K562 (cell line): Measurements from ENCODE around the gene LY6G6D. TPM values are rescaled to one million over a fixed set of nuclear protein-coding genes. Genes with fewer than 3 reads are reported as not detected.

Experiments used
- ATAC-seq: fragments of 200-7000 bp; cut with Tn5 transposase; 3 replicates; pipeline ENCODE4 v1.9.1; 2020; ENCODE audit warnings: moderate library complexity
- BruUV-seq: library from RNA; stranded (reverse); fragments of 400-500 nt; replicated peaks from 2 replicates; lab custom pipeline; 2021; lab: Mats Ljungman, UMichigan
- CTCF ChIA-PET: fragments of 300-600 bp; formaldehyde crosslinking; extraction: SDS; loops from one replicate; lab custom pipeline; 2021; ENCODE audit warnings: low intra/inter-chr PET ratio; lab: Yijun Ruan, JAX
- POLR2A ChIA-PET: fragments of 300-600, 350-650 bp; sonication (Branson Sonifier 250); formaldehyde crosslinking; extraction: SDS; loops from one replicate; lab custom pipeline; 2021; ENCODE audit warnings: antibody characterized with exemption, inconsistent platforms; lab: Yijun Ruan, JAX
- DNase-seq, 4 experiments: peaks; one replicate each; pipeline versions ENCODE4 v3.0.0 to v3.0.0-alpha.2; 2011 to 2018; ENCODE audit warnings: low spot score in 3 of 4, mixed read lengths in 3 of 4; ENCODE audit errors: extremely low read depth in 1 of 4
- FAIRE-seq: peaks from 2 replicates; lab custom pipeline; 2011; peaks lifted over from hg19 to GRCh38; lab: Jason Lieb, UNC
- H2AFZ ChIP-seq: 2 replicates; pipeline ENCODE4 v1.6.0; 2011; ENCODE audit warnings: low read depth, low read length, control low read depth, inconsistent platforms
- H3K27ac ChIP-seq: fragments of 200-600 bp; 3 replicates; pipeline ENCODE4 v1.8.0; 2011; ENCODE audit warnings: low read depth, mild to moderate bottlenecking, control low read depth, inconsistent platforms, low read length, moderate library complexity, mixed read lengths; ENCODE audit errors: extremely low read depth
- H3K27me3 ChIP-seq, 2 experiments: fragments of 300-600 bp in 1 of 2; 2 replicates in 1 of 2; 3 replicates in 1 of 2; pipeline versions ENCODE4 v1.6.0 to v1.8.0; 2011; ENCODE audit warnings: inconsistent platforms in 2 of 2, low read length in 2 of 2, mild to moderate bottlenecking in 1 of 2, mixed read lengths in 1 of 2, moderate library complexity in 1 of 2; ENCODE audit not compliant: control insufficient read depth in 2 of 2, insufficient read depth in 2 of 2
- H3K36me3 ChIP-seq: fragments of 300-600 bp; 3 replicates; pipeline ENCODE4 v1.8.0; 2011; ENCODE audit warnings: mild to moderate bottlenecking, low read length, inconsistent platforms; ENCODE audit not compliant: control insufficient read depth, insufficient read depth
- H3K4me1 ChIP-seq, 2 experiments: fragments of 200-600 bp in 1 of 2; replicated peaks in 1 of 2; 2 replicates in 1 of 2; 3 replicates in 1 of 2; pipeline versions ENCODE4 v1.5.1 to v1.8.0; 2011; ENCODE audit warnings: inconsistent platforms in 2 of 2, low read length in 2 of 2, mild to moderate bottlenecking in 1 of 2, mixed read lengths in 1 of 2, moderate library complexity in 1 of 2; ENCODE audit not compliant: control insufficient read depth in 2 of 2, insufficient read depth in 2 of 2
- H3K4me2 ChIP-seq: 2 replicates; pipeline ENCODE4 v1.6.1; 2011; ENCODE audit warnings: low read length, control low read depth, inconsistent platforms, mixed read lengths; ENCODE audit not compliant: insufficient read depth
- H3K4me3 ChIP-seq: fragments of 200-600 bp; sonication (generic), shearing (Covaris generic); 2 replicates; pipeline ENCODE4 v1.5.1; 2016; ENCODE audit warnings: control low read depth, inconsistent platforms
- H3K79me2 ChIP-seq: fragments of 200-600 bp; 3 replicates; pipeline ENCODE4 v1.8.0; 2011; ENCODE audit warnings: low read length, inconsistent platforms; ENCODE audit not compliant: control insufficient read depth, insufficient read depth
- H3K9ac ChIP-seq, 2 experiments: 2 replicates each; pipeline versions ENCODE4 v1.6.0 to v1.6.1; 2011; ENCODE audit warnings: low read depth in 2 of 2, low read length in 2 of 2, control low read depth in 1 of 2, inconsistent platforms in 1 of 2, mild to moderate bottlenecking in 1 of 2, mixed read lengths in 1 of 2; ENCODE audit not compliant: insufficient read depth in 1 of 2
- H3K9me1 ChIP-seq: one replicate; pipeline ENCODE4 v1.6.0; 2011; ENCODE audit warnings: inconsistent platforms, mild to moderate bottlenecking, low read length, moderate library complexity; ENCODE audit not compliant: control insufficient read depth, insufficient read depth
- H3K9me3 ChIP-seq: replicated peaks from 2 replicates; pipeline ENCODE4 v1.5.1; 2011; ENCODE audit warnings: low read depth, low read length, inconsistent platforms; ENCODE audit not compliant: control insufficient read depth, insufficient read depth
- H4K20me1 ChIP-seq: replicated peaks from 2 replicates; pipeline ENCODE4 v1.6.1; 2011; ENCODE audit warnings: low read length, inconsistent platforms, mixed read lengths; ENCODE audit not compliant: control insufficient read depth, insufficient read depth
- ARID2 ChIP-seq: fragments of 450-650 bp; IDR thresholded peaks from 2 replicates; pipeline ENCODE4 v1.6.1; 2017; ENCODE audit warnings: antibody characterized with exemption, mild to moderate bottlenecking
- DIDO1 ChIP-seq: fragments of 450-650 bp; IDR thresholded peaks from 2 replicates; pipeline ENCODE4 v1.6.1; 2016; ENCODE audit warnings: low read depth, missing biosample characterization, missing genetic modification characterization
- ESRRB ChIP-seq: fragments of 250-450 bp; sonication (Bioruptor Pico); IDR thresholded peaks from 2 replicates; pipeline ENCODE4 v1.5.0; 2020; ENCODE audit warnings: mild to moderate bottlenecking, moderate library complexity, borderline replicate concordance
- ETV5 ChIP-seq: sonication (generic); formaldehyde crosslinking; IDR thresholded peaks from 2 replicates; pipeline ENCODE4 v1.4.0; 2020; ENCODE audit warnings: low read depth, mild to moderate bottlenecking, missing genetic modification reagents
- GABPB1 ChIP-seq: sonication (generic); formaldehyde crosslinking; IDR thresholded peaks from 2 replicates; pipeline ENCODE4 v1.8.0; 2022; ENCODE audit warnings: mild to moderate bottlenecking, missing genetic modification reagents
- MED1 ChIP-seq: sonication (generic); formaldehyde crosslinking; IDR thresholded peaks from 2 replicates; pipeline ENCODE4 v1.8.1; 2023; ENCODE audit warnings: missing genetic modification reagents, borderline replicate concordance
- TOE1 ChIP-seq, 2 experiments: fragments of 450-650 bp in 1 of 2; sonication (generic) in 1 of 2; formaldehyde crosslinking in 1 of 2; IDR thresholded peaks; 2 replicates each; pipeline versions ENCODE4 v1.7.1 to v1.8.0; 2016 to 2022; ENCODE audit warnings: borderline replicate concordance in 2 of 2, mild to moderate bottlenecking in 2 of 2, antibody characterized with exemption in 1 of 2, inconsistent platforms in 1 of 2, low read depth in 1 of 2, missing genetic modification reagents in 1 of 2, moderate library complexity in 1 of 2
- U2AF2 ChIP-seq: fragments of 200-400 bp; formaldehyde crosslinking; optimal IDR thresholded peaks from 2 replicates; pipeline ENCODE3; 2017; ENCODE audit warnings: low read depth, mild to moderate bottlenecking, low read length
- ZEB2 ChIP-seq: fragments of 450-650 bp; IDR thresholded peaks from 2 replicates; pipeline ENCODE4 v1.6.1; 2016
- ZFPM2 ChIP-seq: fragments of 250-450 bp; sonication (Bioruptor Pico); IDR thresholded peaks from 2 replicates; pipeline ENCODE4 v1.5.1; 2022; ENCODE audit warnings: mild to moderate bottlenecking
- ZNF121 ChIP-seq: sonication (generic); formaldehyde crosslinking; conservative IDR thresholded peaks from 2 replicates; pipeline ENCODE4 v1.8.0; 2022; ENCODE audit warnings: missing genetic modification reagents
- ZNF253 ChIP-seq: fragments of 250-450 bp; sonication (Bioruptor Pico); conservative IDR thresholded peaks from 2 replicates; pipeline ENCODE4 v1.6.1; 2021; ENCODE audit warnings: mild to moderate bottlenecking
- ZNF311 ChIP-seq: fragments of 250-450 bp; sonication (Bioruptor Pico); IDR thresholded peaks from 2 replicates; pipeline ENCODE4 v1.4.0; 2020; ENCODE audit warnings: mild to moderate bottlenecking, moderate library complexity
- ZNF830 ChIP-seq: fragments of 250-450 bp; sonication (Bioruptor Pico); IDR thresholded peaks from 2 replicates; pipeline ENCODE4 v1.5.0; 2021; ENCODE audit warnings: mild to moderate bottlenecking
- WGBS: fragments of 100-300 bp; shearing (Covaris generic); methylation state at CpG from one replicate; pipeline ENCODE4 v1.1.6; 2016; ENCODE audit warnings: low coverage, mixed read lengths; ENCODE audit not compliant: insufficient coverage; ENCODE audit errors: missing lambda C conversion rate; 5-methylcytosine and 5-hydroxymethylcytosine counted together
- in situ Hi-C: fragments of 300-500 bp; cut with MboI; formaldehyde crosslinking; loops from 4 replicates; pipeline ENCODE4 v1.15.0; 2018; ENCODE audit warnings: inconsistent platforms, mixed read lengths
- intact Hi-C: fragments of 100-400 bp; cut with micrococcal nuclease; formaldehyde crosslinking; loops from 2 replicates; pipeline ENCODE4 v1.14.2; 2022
- polyA plus RNA-seq, 8 experiments: library from polyadenylated mRNA; depleted of rRNA in 4 of 8; stranded (reverse) in 5 of 8; unstranded in 3 of 8; fragments of >200 nt; fragmentation: Nextera tagmentation in 2 of 8; fragmentation: Illumina TruSeq in 1 of 8; extraction: Ambion mirVana in 2 of 8; extraction: Trizol in 1 of 8; gene quantifications; 2 replicates each; pipeline versions ENCODE4 v1.2.1 to v1.2.3, GENCODE V29; 2011 to 2014; ENCODE audit warnings: inconsistent platforms in 1 of 8, missing spikeins in 1 of 8
- total RNA-seq, 7 experiments: library from RNA; depleted of rRNA in 6 of 7; stranded (reverse); fragments of >200 nt in 6 of 7; fragmentation: Illumina TruSeq in 2 of 7; extraction: Trizol in 2 of 7; gene quantifications; 2 replicates each; pipeline versions ENCODE4 v1.2.1 to v1.2.3, GENCODE V29; 2011 to 2021; ENCODE audit warnings: low replicate concordance in 1 of 7
- TF ChIP-seq, protein P1 (sequence below): fragments of 450-650 bp; IDR thresholded peaks from 2 replicates; pipeline ENCODE4 v1.7.1; 2018; ENCODE audit warnings: mild to moderate bottlenecking, low read depth; ENCODE audit not compliant: partially characterized antibody
- TF ChIP-seq, protein P2 (sequence below): IDR thresholded peaks from 2 replicates; pipeline ENCODE4 v1.6.1; 2014; ENCODE audit warnings: antibody characterized with exemption

The LY6G6D gene
- total and polyA plus RNA-seq, 9 of the 15 experiments (the other 6 are each of a cell fraction or from before 2014, with no cell fraction given) = 0.30 to 0.38 TPM; not detected in 7

DNA sequence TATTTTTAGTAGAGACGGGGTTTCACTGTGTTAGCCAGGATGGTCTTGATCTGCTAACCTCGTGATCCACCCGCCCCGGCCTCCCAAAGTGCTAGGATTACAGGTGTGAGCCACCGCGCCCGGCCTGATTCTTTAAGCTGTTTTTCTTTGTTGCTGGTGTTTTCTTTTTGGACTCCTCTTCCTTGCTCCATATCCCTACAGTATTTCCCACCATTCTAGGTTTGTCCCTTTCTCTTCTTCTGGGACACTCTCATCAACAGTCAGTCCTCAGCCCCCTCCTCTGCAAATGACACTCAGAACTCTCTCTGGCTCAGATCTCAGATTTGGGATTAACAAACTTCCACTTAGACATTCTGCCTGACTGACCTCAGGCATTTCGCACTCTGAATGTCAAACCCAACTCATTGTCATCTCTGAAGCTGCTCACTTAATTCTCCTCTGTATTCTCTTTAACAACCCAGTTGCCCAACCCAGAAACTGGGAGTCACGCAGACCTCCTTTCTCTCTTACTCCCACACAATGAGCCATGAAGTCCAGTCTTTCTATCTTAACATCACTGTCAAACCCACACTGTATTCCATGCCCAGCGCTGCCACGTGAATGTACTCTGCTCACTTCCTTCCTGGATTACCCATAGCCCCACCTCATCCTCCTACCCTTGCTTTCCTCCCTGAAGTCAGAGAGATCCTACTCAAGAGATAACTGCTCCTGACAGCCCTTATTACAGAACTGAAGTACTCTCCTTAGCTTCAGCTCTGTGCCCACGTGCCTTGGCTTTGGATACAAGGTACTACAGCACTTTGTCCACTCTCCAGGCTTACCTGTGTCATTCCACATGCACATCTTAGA is 10.6 kb downstream of the LY6G6D start:
- ATAC-seq (no peak), DNase-seq (peak in 2 of 4 experiments; percentile 67 to 78), FAIRE-seq (peak; percentile 85)
- no peaks in the 10 kb centered on the region for H3K27me3 ChIP-seq
- BruUV-seq = no TSS peak
- H3K9me1 ChIP-seq = peaks cover 5% of the 10 kb centered on the region
- peaks cover 32% of the 10 kb centered on the region; the same call in 2 of the 3 replicates for H3K36me3 ChIP-seq
- H3K9ac ChIP-seq = peak overlapping the region in 1 of 2 experiments; percentile 12; a peak in 2 of 4 replicates
- H3K27ac ChIP-seq = peak overlapping the region; percentile 64
- H3K4me3 ChIP-seq = no peak overlapping the region
- peaks cover 12% of the 10 kb centered on the region; the same call in 1 of the 3 replicates for H3K79me2 ChIP-seq
- H3K9me3 ChIP-seq = no peaks in the 10 kb centered on the region
- ChIA-PET CTCF (interaction anchor here (0.7 to 1.0 kb wide), 2 partner anchors 9 to 125 kb away, joined by 3 read pairs; no protein-coding TSS in a partner anchor), POLR2A (interaction anchor here (0.6 to 15.0 kb wide), 12 partner anchors 10 to 106 kb away, joined by 3 to 236 read pairs (median 4); partner anchors contain the start of genes APOM, CLIC1, CSNK2B and DDAH2)
- no peaks in the 10 kb centered on the region for H4K20me1 ChIP-seq
- intact Hi-C loops (no loop called here), in situ Hi-C loops (no loop called here)
- H3K4me1 ChIP-seq = peaks cover 43 to 69% of the 10 kb centered on the region in 2 experiments
- peak overlapping the region; percentile 56 for H3K4me2 ChIP-seq
- peak overlapping the region; percentile 78 for H2AFZ ChIP-seq
- 61% methylated on average over 12 of the region's 12 CpGs for WGBS
- TF ChIP-seq GABPB1 = peak; percentile 4; the same call in 1 of the 2 replicates
- no peak for TF ChIP-seq U2AF2
- TF ChIP-seq MED1 (CRISPR knock-in tag) = no peak
- 0 out of 2 replicates have a peak, but pooled peaks have one; percentile 33 for TF ChIP-seq ZNF253 (CRISPR knock-in tag)
- no peak for TF ChIP-seq ESRRB (CRISPR knock-in tag)
- no peak for TF ChIP-seq DIDO1
- TF ChIP-seq ZNF830 (CRISPR knock-in tag) = peak; percentile 72; the same call in 1 of the 2 replicates
- TF ChIP-seq, protein P1, sequence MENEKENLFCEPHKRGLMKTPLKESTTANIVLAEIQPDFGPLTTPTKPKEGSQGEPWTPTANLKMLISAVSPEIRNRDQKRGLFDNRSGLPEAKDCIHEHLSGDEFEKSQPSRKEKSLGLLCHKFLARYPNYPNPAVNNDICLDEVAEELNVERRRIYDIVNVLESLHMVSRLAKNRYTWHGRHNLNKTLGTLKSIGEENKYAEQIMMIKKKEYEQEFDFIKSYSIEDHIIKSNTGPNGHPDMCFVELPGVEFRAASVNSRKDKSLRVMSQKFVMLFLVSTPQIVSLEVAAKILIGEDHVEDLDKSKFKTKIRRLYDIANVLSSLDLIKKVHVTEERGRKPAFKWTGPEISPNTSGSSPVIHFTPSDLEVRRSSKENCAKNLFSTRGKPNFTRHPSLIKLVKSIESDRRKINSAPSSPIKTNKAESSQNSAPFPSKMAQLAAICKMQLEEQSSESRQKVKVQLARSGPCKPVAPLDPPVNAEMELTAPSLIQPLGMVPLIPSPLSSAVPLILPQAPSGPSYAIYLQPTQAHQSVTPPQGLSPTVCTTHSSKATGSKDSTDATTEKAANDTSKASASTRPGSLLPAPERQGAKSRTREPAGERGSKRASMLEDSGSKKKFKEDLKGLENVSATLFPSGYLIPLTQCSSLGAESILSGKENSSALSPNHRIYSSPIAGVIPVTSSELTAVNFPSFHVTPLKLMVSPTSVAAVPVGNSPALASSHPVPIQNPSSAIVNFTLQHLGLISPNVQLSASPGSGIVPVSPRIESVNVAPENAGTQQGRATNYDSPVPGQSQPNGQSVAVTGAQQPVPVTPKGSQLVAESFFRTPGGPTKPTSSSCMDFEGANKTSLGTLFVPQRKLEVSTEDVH = peak; percentile 45
- TF ChIP-seq ZEB2 = peak; percentile 56; the same call in 1 of the 2 replicates
- 0 out of 2 replicates have a peak, but pooled peaks have one; percentile 28 for TF ChIP-seq ARID2
- TF ChIP-seq ZNF311 (CRISPR knock-in tag) = no peak
- no peak for TF ChIP-seq ZNF121 (CRISPR knock-in tag)
- no peak for TF ChIP-seq ZFPM2 (CRISPR knock-in tag)
- no peak for TF ChIP-seq TOE1 (IDR thresholded peaks at IDR 0.05; ENCODE audit: borderline replicate concordance)
- no peak for TF ChIP-seq TOE1 (CRISPR knock-in tag; IDR thresholded peaks at IDR 0.05; ENCODE audit: borderline replicate concordance, low read depth)
- TF ChIP-seq ETV5 = no peak
- TF ChIP-seq, protein P2, sequence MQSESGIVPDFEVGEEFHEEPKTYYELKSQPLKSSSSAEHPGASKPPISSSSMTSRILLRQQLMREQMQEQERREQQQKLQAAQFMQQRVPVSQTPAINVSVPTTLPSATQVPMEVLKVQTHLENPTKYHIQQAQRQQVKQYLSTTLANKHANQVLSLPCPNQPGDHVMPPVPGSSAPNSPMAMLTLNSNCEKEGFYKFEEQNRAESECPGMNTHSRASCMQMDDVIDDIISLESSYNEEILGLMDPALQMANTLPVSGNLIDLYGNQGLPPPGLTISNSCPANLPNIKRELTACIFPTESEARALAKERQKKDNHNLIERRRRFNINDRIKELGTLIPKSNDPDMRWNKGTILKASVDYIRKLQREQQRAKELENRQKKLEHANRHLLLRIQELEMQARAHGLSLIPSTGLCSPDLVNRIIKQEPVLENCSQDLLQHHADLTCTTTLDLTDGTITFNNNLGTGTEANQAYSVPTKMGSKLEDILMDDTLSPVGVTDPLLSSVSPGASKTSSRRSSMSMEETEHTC = peak; percentile 50; the same call in 1 of the 2 replicates
